ENCODE data around the gene NAA30.
"Not testable (repeated sequence)": the region's sequence is repeated elsewhere in the genome, so short reads cannot be mapped to it uniquely, and the experiment has no call there.

DNA sequence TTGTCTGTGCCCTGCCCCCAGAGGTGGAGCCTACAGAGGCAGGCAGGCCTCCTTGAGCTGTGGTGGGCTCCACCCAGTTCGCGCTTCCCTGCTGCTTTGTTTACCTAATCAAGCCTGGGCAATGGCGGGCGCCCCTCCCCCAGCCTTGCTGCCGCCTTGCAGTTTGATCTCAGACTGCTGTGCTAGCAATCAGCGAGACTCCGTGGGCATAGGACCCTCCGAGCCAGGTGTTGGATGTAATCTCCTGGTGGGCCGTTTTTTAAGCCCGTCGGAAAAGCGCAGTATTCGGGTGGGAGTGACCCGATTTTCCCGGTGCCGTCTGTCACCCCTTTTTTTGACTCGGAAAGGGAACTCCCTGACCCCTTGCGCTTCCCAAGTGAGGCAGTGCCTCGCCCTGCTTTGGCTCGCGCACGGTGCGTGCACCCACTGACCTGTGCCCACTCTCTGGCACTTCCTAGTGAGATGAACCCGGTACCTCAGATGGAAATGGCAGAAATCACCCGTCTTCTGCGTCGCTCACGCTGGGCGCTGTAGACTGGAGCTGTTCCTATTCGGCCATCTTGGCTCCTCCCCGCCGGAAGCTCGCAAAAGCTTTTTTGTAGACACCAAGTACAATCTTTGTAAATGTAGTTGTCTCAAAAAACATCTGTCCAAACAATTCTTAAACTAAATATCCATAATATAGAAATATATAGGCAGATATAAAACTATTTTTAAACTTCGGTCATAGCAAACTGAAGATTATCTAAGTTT lies 46.7 kb upstream of the NAA30 start:
- TF ChIP-seq, protein P1, sequence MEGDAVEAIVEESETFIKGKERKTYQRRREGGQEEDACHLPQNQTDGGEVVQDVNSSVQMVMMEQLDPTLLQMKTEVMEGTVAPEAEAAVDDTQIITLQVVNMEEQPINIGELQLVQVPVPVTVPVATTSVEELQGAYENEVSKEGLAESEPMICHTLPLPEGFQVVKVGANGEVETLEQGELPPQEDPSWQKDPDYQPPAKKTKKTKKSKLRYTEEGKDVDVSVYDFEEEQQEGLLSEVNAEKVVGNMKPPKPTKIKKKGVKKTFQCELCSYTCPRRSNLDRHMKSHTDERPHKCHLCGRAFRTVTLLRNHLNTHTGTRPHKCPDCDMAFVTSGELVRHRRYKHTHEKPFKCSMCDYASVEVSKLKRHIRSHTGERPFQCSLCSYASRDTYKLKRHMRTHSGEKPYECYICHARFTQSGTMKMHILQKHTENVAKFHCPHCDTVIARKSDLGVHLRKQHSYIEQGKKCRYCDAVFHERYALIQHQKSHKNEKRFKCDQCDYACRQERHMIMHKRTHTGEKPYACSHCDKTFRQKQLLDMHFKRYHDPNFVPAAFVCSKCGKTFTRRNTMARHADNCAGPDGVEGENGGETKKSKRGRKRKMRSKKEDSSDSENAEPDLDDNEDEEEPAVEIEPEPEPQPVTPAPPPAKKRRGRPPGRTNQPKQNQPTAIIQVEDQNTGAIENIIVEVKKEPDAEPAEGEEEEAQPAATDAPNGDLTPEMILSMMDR (IDR thresholded peaks at IDR 0.05): not testable (repeated sequence)
- not testable (repeated sequence) for TF ChIP-seq POLR2A (IDR thresholded peaks at IDR 0.05)
